HepG2 (cell line): ENCODE measurements around the gene TASP1. TPM values are rescaled to one million over a fixed set of nuclear protein-coding genes. Genes with fewer than 3 reads are reported as not detected.

Source experiments
- AHDC1 ChIP-seq: sonication (generic); formaldehyde crosslinking; IDR thresholded peaks from 2 replicates; pipeline ENCODE4 v1.5.1; 2020; ENCODE audit warnings: mild to moderate bottlenecking, missing genetic modification reagents, borderline replicate concordance
- ATRX ChIP-seq: sonication (generic); formaldehyde crosslinking; IDR thresholded peaks from 2 replicates; pipeline ENCODE4 v1.4.0; 2020; ENCODE audit warnings: missing genetic modification reagents, borderline replicate concordance
- BHLHE40 ChIP-seq: IDR thresholded peaks from 2 replicates; pipeline ENCODE4 v1.6.1; 2011; ENCODE audit warnings: low read length, improper control_type of control experiment
- FOSL2 ChIP-seq: sonication (generic); formaldehyde crosslinking; IDR thresholded peaks from 2 replicates; pipeline ENCODE4 v1.4.0; 2020; ENCODE audit warnings: missing genetic modification reagents
- HNRNPLL ChIP-seq: fragments of 200-400 bp; formaldehyde crosslinking; IDR thresholded peaks from 2 replicates; pipeline ENCODE4 v1.6.1; 2017; ENCODE audit warnings: mild to moderate bottlenecking, low read depth, low read length; ENCODE audit not compliant: poor library complexity, severe bottlenecking
- HOXA3 ChIP-seq: sonication (generic); formaldehyde crosslinking; IDR thresholded peaks from 2 replicates; pipeline ENCODE4 v1.5.0; 2020; ENCODE audit warnings: missing genetic modification reagents
- IKZF4 ChIP-seq: sonication (generic); formaldehyde crosslinking; IDR thresholded peaks from 2 replicates; pipeline ENCODE4 v1.5.1; 2020; ENCODE audit warnings: borderline replicate concordance, mild to moderate bottlenecking, low read depth, missing genetic modification reagents; ENCODE audit errors: not compliant biosample characterization
- MIXL1 ChIP-seq: IDR thresholded peaks from 2 replicates; pipeline ENCODE4 v1.6.1; 2016
- XRCC5 ChIP-seq: fragments of 200-400 bp; formaldehyde crosslinking; optimal IDR thresholded peaks from 2 replicates; pipeline ENCODE3; 2017; ENCODE audit warnings: mild to moderate bottlenecking, low read length
- ZIK1 ChIP-seq: sonication (generic); formaldehyde crosslinking; IDR thresholded peaks from 2 replicates; pipeline ENCODE4 v1.5.0; 2020; ENCODE audit warnings: mild to moderate bottlenecking, low read depth, missing genetic modification reagents, borderline replicate concordance
- ZNF326 ChIP-seq: sonication (generic); formaldehyde crosslinking; IDR thresholded peaks from 2 replicates; pipeline ENCODE4 v1.4.0; 2020; ENCODE audit warnings: missing genetic modification reagents, borderline replicate concordance
- ZNF414 ChIP-seq: sonication (generic); formaldehyde crosslinking; IDR thresholded peaks from 2 replicates; pipeline ENCODE4 v1.5.0; 2020; ENCODE audit warnings: missing genetic modification reagents
- ZNF850 ChIP-seq: sonication (generic); formaldehyde crosslinking; conservative IDR thresholded peaks from 2 replicates; pipeline ENCODE4 v1.9.0; 2021; ENCODE audit warnings: mild to moderate bottlenecking, missing genetic modification reagents
- polyA plus RNA-seq, 8 experiments: library from polyadenylated mRNA; depleted of rRNA in 3 of 8; stranded (reverse) in 7 of 8; unstranded in 1 of 8; fragments of >200 nt; fragmentation: Illumina TruSeq in 4 of 8; extraction: Trizol in 4 of 8; gene quantifications; 2 replicates each; pipeline versions ENCODE4 v1.2.1 to v1.2.3, GENCODE V29; 2011 to 2016; ENCODE audit warnings: low read depth in 4 of 8, missing spikeins in 1 of 8, mixed read lengths in 1 of 8; ENCODE audit not compliant: insufficient read depth in 1 of 8
- total RNA-seq, 5 experiments: library from RNA; depleted of rRNA; stranded (reverse); fragments of >200 nt; fragmentation: Illumina TruSeq; extraction: Trizol; gene quantifications; 2 replicates each; pipeline ENCODE4 v1.2.3, GENCODE V29; 2016; ENCODE audit warnings: low read depth in 1 of 5
- TF ChIP-seq, protein P1 (sequence below): sonication (generic); formaldehyde crosslinking; IDR thresholded peaks from 2 replicates; pipeline ENCODE4 v1.4.0; 2020; ENCODE audit warnings: missing genetic modification reagents
- TF ChIP-seq, protein P2 (sequence below): IDR thresholded peaks from 2 replicates; pipeline ENCODE4 v1.6.1; 2012; ENCODE audit warnings: low read depth, low read length, improper control_type of control experiment
- TF ChIP-seq, protein P3 (sequence below): sonication (generic); formaldehyde crosslinking; IDR thresholded peaks from 2 replicates; pipeline ENCODE4 v1.5.0; 2020; ENCODE audit warnings: mild to moderate bottlenecking, missing genetic modification reagents

The TASP1 gene
- total and polyA plus RNA-seq, 2 of the 13 experiments (the other 11 are each of a cell fraction or from before 2014, with no cell fraction given) = 10.0 to 25.2 TPM

DNA sequence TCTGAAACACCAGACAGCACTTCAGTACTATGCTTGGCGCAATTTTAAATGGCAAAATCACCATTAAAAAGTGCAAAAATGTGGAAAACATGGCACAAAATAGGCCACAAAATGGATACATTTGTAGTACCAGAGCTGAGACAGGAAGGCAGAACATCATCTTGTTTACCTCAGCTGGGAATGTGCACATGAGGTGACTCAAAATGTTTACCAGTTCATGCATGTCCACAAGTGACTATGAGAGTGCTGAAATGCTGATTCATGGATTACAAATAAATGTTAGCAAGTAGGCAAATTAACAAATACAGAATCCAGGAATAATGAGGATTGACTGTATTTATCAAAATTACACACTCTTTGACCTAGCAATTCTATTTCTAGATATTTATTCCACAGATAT, 216.1 kb downstream of the TASP1 start (continued):
- TF ChIP-seq, protein P1, sequence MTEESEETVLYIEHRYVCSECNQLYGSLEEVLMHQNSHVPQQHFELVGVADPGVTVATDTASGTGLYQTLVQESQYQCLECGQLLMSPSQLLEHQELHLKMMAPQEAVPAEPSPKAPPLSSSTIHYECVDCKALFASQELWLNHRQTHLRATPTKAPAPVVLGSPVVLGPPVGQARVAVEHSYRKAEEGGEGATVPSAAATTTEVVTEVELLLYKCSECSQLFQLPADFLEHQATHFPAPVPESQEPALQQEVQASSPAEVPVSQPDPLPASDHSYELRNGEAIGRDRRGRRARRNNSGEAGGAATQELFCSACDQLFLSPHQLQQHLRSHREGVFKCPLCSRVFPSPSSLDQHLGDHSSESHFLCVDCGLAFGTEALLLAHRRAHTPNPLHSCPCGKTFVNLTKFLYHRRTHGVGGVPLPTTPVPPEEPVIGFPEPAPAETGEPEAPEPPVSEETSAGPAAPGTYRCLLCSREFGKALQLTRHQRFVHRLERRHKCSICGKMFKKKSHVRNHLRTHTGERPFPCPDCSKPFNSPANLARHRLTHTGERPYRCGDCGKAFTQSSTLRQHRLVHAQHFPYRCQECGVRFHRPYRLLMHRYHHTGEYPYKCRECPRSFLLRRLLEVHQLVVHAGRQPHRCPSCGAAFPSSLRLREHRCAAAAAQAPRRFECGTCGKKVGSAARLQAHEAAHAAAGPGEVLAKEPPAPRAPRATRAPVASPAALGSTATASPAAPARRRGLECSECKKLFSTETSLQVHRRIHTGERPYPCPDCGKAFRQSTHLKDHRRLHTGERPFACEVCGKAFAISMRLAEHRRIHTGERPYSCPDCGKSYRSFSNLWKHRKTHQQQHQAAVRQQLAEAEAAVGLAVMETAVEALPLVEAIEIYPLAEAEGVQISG (CRISPR knock-in tag) = no peak
- TF ChIP-seq ZIK1 (no peak), MIXL1 (CRISPR knock-in tag) (no peak), AHDC1 (CRISPR knock-in tag) (peak; percentile 72; the same call in 1 of the 2 replicates), ZNF326 (no peak), ZNF414 (CRISPR knock-in tag) (no peak), HNRNPLL (no peak), FOSL2 (CRISPR knock-in tag) (peak; percentile 97), IKZF4 (no peak), ZNF850 (CRISPR knock-in tag) (no peak), ATRX (CRISPR knock-in tag) (no peak), XRCC5 (no peak), BHLHE40 (peak; percentile 98), HOXA3 (CRISPR knock-in tag) (no peak)
- TF ChIP-seq, protein P2, sequence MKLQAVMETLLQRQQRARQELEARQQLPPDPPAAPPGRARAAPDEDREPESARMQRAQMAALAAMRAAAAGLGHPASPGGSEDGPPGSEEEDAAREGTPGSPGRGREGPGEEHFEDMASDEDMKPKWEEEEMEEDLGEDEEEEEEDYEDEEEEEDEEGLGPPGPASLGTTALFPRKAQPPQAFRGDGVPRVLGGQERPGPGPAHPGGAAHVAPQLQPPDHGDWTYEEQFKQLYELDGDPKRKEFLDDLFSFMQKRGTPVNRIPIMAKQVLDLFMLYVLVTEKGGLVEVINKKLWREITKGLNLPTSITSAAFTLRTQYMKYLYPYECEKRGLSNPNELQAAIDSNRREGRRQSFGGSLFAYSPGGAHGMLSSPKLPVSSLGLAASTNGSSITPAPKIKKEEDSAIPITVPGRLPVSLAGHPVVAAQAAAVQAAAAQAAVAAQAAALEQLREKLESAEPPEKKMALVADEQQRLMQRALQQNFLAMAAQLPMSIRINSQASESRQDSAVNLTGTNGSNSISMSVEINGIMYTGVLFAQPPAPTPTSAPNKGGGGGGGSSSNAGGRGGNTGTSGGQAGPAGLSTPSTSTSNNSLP = peak; percentile 88
- TF ChIP-seq, protein P3, sequence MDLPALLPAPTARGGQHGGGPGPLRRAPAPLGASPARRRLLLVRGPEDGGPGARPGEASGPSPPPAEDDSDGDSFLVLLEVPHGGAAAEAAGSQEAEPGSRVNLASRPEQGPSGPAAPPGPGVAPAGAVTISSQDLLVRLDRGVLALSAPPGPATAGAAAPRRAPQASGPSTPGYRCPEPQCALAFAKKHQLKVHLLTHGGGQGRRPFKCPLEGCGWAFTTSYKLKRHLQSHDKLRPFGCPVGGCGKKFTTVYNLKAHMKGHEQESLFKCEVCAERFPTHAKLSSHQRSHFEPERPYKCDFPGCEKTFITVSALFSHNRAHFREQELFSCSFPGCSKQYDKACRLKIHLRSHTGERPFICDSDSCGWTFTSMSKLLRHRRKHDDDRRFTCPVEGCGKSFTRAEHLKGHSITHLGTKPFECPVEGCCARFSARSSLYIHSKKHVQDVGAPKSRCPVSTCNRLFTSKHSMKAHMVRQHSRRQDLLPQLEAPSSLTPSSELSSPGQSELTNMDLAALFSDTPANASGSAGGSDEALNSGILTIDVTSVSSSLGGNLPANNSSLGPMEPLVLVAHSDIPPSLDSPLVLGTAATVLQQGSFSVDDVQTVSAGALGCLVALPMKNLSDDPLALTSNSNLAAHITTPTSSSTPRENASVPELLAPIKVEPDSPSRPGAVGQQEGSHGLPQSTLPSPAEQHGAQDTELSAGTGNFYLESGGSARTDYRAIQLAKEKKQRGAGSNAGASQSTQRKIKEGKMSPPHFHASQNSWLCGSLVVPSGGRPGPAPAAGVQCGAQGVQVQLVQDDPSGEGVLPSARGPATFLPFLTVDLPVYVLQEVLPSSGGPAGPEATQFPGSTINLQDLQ = no peak
